ENCODE results near the gene GOLT1B. TPM values are rescaled to one million over a fixed set of nuclear protein-coding genes. Genes with fewer than 3 reads are reported as not detected.

Gene GOLT1B
- total RNA-seq, 1 donor from 2014 or later: 90.3 TPM

- H3K36me3 ChIP-seq (ENCODE audit: insufficient read depth, low read length): no peaks in the 10 kb centered on the region
- DNase-seq (ENCODE audit: low read depth) (peak; percentile 39), FAIRE-seq (no peak)
- H3K9me3 ChIP-seq (ENCODE audit: insufficient read depth, low read depth, low read length): no peaks in the 10 kb centered on the region
- H3K4me3 ChIP-seq (ENCODE audit: insufficient read depth, low read depth, low read length): no peak overlapping the region
- no peaks in the 10 kb centered on the region for H3K4me1 Mint-ChIP-seq (ENCODE audit: low read depth, unreplicated experiment)
- no peak overlapping the region for H3K4me3 Mint-ChIP-seq (ENCODE audit: unreplicated experiment)
- no peak overlapping the region for H2AFZ ChIP-seq (ENCODE audit: low read depth, low read length)
- no peaks in the 10 kb centered on the region for H3K79me2 ChIP-seq (ENCODE audit: insufficient read depth, low read length)
- TF ChIP-seq EZH2 (IDR thresholded peaks at IDR 0.05; ENCODE audit: insufficient read depth, low read length): no peak
- TF ChIP-seq CTCF (IDR thresholded peaks at IDR 0.05; ENCODE audit: insufficient read depth, low read depth, low read length): no peak
- H3K9ac ChIP-seq (ENCODE audit: low read length): no peak overlapping the region
- no peak overlapping the region for H3K4me2 ChIP-seq (ENCODE audit: low read length)
- H3K27ac Mint-ChIP-seq (ENCODE audit: unreplicated experiment): no peak overlapping the region
- no peaks in the 10 kb centered on the region for H3K27me3 Mint-ChIP-seq (ENCODE audit: low read depth, unreplicated experiment)
- H3K9me3 Mint-ChIP-seq (ENCODE audit: unreplicated experiment): no peaks in the 10 kb centered on the region
- no peaks in the 10 kb centered on the region for H3K4me1 ChIP-seq (ENCODE audit: insufficient read depth, low read length)
- H4K20me1 ChIP-seq (ENCODE audit: insufficient read depth, low read length): no peaks in the 10 kb centered on the region
- no peaks in the 10 kb centered on the region for H3K36me3 Mint-ChIP-seq (ENCODE audit: low read depth, unreplicated experiment)
- H3K27ac ChIP-seq (ENCODE audit: low read depth, low read length): no peak overlapping the region
- no peaks in the 10 kb centered on the region for H3K27me3 ChIP-seq (ENCODE audit: insufficient read depth, low read length)
These were observed 58.4 kb downstream of the GOLT1B start for GRCh38 chr12:21559855-21560569.

GRCh38 chr12:21561158-21561557, 59.6 kb downstream of the GOLT1B start:
- H3K27ac Mint-ChIP-seq (ENCODE audit: unreplicated experiment): no peak overlapping the region
- H3K9me3 ChIP-seq (ENCODE audit: insufficient read depth, low read depth, low read length): no peaks in the 10 kb centered on the region
- FAIRE-seq: no peak

More at GRCh38 chr12:21561158-21561557, 59.6 kb downstream of the GOLT1B start:
- Mint-ChIP-seq H3K9me3 (ENCODE audit: unreplicated experiment) (no peaks in the 10 kb centered on the region), H3K4me3 (ENCODE audit: unreplicated experiment) (no peak overlapping the region), H3K27me3 (ENCODE audit: low read depth, unreplicated experiment) (no peaks in the 10 kb centered on the region), H3K36me3 (ENCODE audit: low read depth, unreplicated experiment) (no peaks in the 10 kb centered on the region), H3K4me1 (ENCODE audit: low read depth, unreplicated experiment) (no peaks in the 10 kb centered on the region)
- no peaks in the 10 kb centered on the region for H3K36me3 ChIP-seq (ENCODE audit: insufficient read depth, low read length)
- no peaks in the 10 kb centered on the region for H3K27me3 ChIP-seq (ENCODE audit: insufficient read depth, low read length)
- H3K27ac ChIP-seq (ENCODE audit: low read depth, low read length): no peak overlapping the region
- H3K4me1 ChIP-seq (ENCODE audit: insufficient read depth, low read length): no peaks in the 10 kb centered on the region
- DNase-seq (ENCODE audit: low read depth): no peak
- H4K20me1 ChIP-seq (ENCODE audit: insufficient read depth, low read length): no peaks in the 10 kb centered on the region
- H3K9ac ChIP-seq (ENCODE audit: low read length): no peak overlapping the region
- no peak overlapping the region for H3K4me2 ChIP-seq (ENCODE audit: low read length)
- H3K4me3 ChIP-seq (ENCODE audit: insufficient read depth, low read depth, low read length): no peak overlapping the region
- no peak overlapping the region for H2AFZ ChIP-seq (ENCODE audit: low read depth, low read length)
- H3K79me2 ChIP-seq (ENCODE audit: insufficient read depth, low read length): no peaks in the 10 kb centered on the region
- TF ChIP-seq CTCF (IDR thresholded peaks at IDR 0.05; ENCODE audit: insufficient read depth, low read depth, low read length) (no peak), EZH2 (IDR thresholded peaks at IDR 0.05; ENCODE audit: insufficient read depth, low read length) (no peak)

Measured in astrocyte (in vitro differentiated cells and primary cell).